MCF 10A (cell line): ENCODE data around the gene RASSF7. TPM values are rescaled to one million over a fixed set of nuclear protein-coding genes. Genes with fewer than 3 reads are reported as not detected.

ENCODE experiments used
- BruUV-seq: library from RNA; stranded (reverse); fragments of 400-500 nt; replicated peaks from 2 replicates; lab custom pipeline; 2021; lab: Mats Ljungman, UMichigan
- CTCF ChIA-PET: fragments of 300-600 bp; sonication (Branson Sonifier 250); formaldehyde crosslinking; extraction: SDS; loops from one replicate; lab custom pipeline; 2021; ENCODE audit warnings: antibody characterized with exemption, inconsistent platforms; lab: Yijun Ruan, JAX
- POLR2A ChIA-PET: fragments of 300-600, 350-650 bp; sonication (Branson Sonifier 250); formaldehyde crosslinking; extraction: SDS; loops from one replicate; lab custom pipeline; 2020; ENCODE audit warnings: antibody characterized with exemption, inconsistent platforms; lab: Yijun Ruan, JAX
- DNase-seq: peaks from one replicate; pipeline ENCODE4 v3.0.0-alpha.2; 2018; ENCODE audit not compliant: unreplicated experiment
- H3K27ac Mint-ChIP-seq: one replicate; pipeline ENCODE4 v1.8.0; 2022; ENCODE audit warnings: mild to moderate bottlenecking, low read depth, mixed read lengths; ENCODE audit not compliant: unreplicated experiment
- H3K27me3 Mint-ChIP-seq: one replicate; pipeline ENCODE4 v1.8.0; 2022; ENCODE audit warnings: mixed read lengths; ENCODE audit not compliant: insufficient read depth, unreplicated experiment
- H3K36me3 Mint-ChIP-seq: one replicate; pipeline ENCODE4 v1.8.0; 2022; ENCODE audit warnings: mild to moderate bottlenecking, moderate library complexity, mixed read lengths; ENCODE audit not compliant: insufficient read depth, unreplicated experiment
- H3K4me1 Mint-ChIP-seq: one replicate; pipeline ENCODE4 v1.8.0; 2022; ENCODE audit warnings: mixed read lengths; ENCODE audit not compliant: insufficient read depth, unreplicated experiment
- H3K4me3 Mint-ChIP-seq: one replicate; pipeline ENCODE4 v1.8.0; 2022; ENCODE audit warnings: mild to moderate bottlenecking, moderate library complexity, mixed read lengths; ENCODE audit not compliant: unreplicated experiment
- H3K9me3 Mint-ChIP-seq: one replicate; pipeline ENCODE4 v1.8.0; 2022; ENCODE audit warnings: mixed read lengths; ENCODE audit not compliant: unreplicated experiment
- CTCF ChIP-seq: fragments of 200-600 bp; IDR thresholded peaks from one replicate; pipeline ENCODE4 v1.8.0; 2022; ENCODE audit warnings: antibody characterized with exemption, mild to moderate bottlenecking; ENCODE audit not compliant: unreplicated experiment
- intact Hi-C: fragments of 100-400 bp; cut with micrococcal nuclease; formaldehyde crosslinking; loops from 2 replicates; pipeline ENCODE4 v1.14.1; 2022
- total RNA-seq: library from RNA; stranded (reverse); gene quantifications from 2 replicates; pipeline ENCODE4 v1.2.3, GENCODE V29; 2022

RASSF7 gene
- total RNA-seq, 1 experiment from 2014 or later, result 13.3 TPM

- Mint-ChIP-seq H3K9me3 (no peaks in the 10 kb centered on the region), H3K4me1 (no peaks in the 10 kb centered on the region), H3K36me3 (peaks cover 57% of the 10 kb centered on the region), H3K27ac (no peak overlapping the region), H3K27me3 (no peaks in the 10 kb centered on the region), H3K4me3 (no peak overlapping the region)
- CTCF ChIA-PET, result interaction anchor here (0.6 to 0.7 kb wide), 2 partner anchors 61 to 190 kb away, joined by 4 read pairs; no protein-coding TSS in a partner anchor
- no peak for DNase-seq
- TF ChIP-seq CTCF, result no peak
- BruUV-seq, result no TSS peak
- intact Hi-C loops, result no loop called here
- POLR2A ChIA-PET, result interaction anchor here (1.3 kb wide), 1 partner anchor 29 kb away, joined by 4 read pairs; no protein-coding TSS in a partner anchor
These were observed 47.3 kb downstream of the RASSF7 start for GRCh38 chr11:607971-608659.

- POLR2A ChIA-PET, result interaction anchor here (1.3 kb wide), 1 partner anchor 30 kb away, joined by 4 read pairs; no protein-coding TSS in a partner anchor
- no peaks in the 10 kb centered on the region for H3K27me3 Mint-ChIP-seq
These were observed 48.1 kb downstream of the RASSF7 start for GRCh38 chr11:608791-609251.

GRCh38 chr11:609341-609811 is 48.6 kb downstream of the RASSF7 start:
- BruUV-seq, result no TSS peak
- intact Hi-C loops, result no loop called here
- TF ChIP-seq CTCF, result no peak

More at GRCh38 chr11:608791-609251, 48.1 kb downstream of the RASSF7 start:
- Mint-ChIP-seq H3K4me3 (no peak overlapping the region), H3K9me3 (no peaks in the 10 kb centered on the region), H3K27ac (no peak overlapping the region), H3K36me3 (peaks cover 55% of the 10 kb centered on the region), H3K4me1 (no peaks in the 10 kb centered on the region)
- no peak for DNase-seq
- no peak for TF ChIP-seq CTCF
- CTCF ChIA-PET, result interaction anchor here (0.6 kb wide), 1 partner anchor 62 kb away, joined by 4 read pairs; no protein-coding TSS in a partner anchor
- intact Hi-C loops, result no loop called here
- BruUV-seq, result no TSS peak

GRCh38 chr11:610146-610801 is 49.5 kb downstream of the RASSF7 start:
- TF ChIP-seq CTCF, result no peak
- no TSS peak for BruUV-seq

More at GRCh38 chr11:609341-609811, 48.6 kb downstream of the RASSF7 start:
- Mint-ChIP-seq H3K27me3 (no peaks in the 10 kb centered on the region), H3K36me3 (peaks cover 55% of the 10 kb centered on the region), H3K4me3 (no peak overlapping the region), H3K9me3 (no peaks in the 10 kb centered on the region), H3K4me1 (peaks cover 4% of the 10 kb centered on the region), H3K27ac (no peak overlapping the region)
- ChIA-PET POLR2A (interaction anchor here (0.6 kb wide), 1 partner anchor 72 kb away, joined by 3 read pairs; no protein-coding TSS in a partner anchor), CTCF (no interaction called here)
- DNase-seq, result no peak

More at GRCh38 chr11:610146-610801, 49.5 kb downstream of the RASSF7 start:
- intact Hi-C loops, result loop anchor here (10.0 kb wide), 1 partner anchor 45 kb away; the partner anchor contains the start of genes LMNTD2 and RASSF7
- Mint-ChIP-seq H3K27me3 (no peaks in the 10 kb centered on the region), H3K27ac (no peak overlapping the region), H3K36me3 (peaks cover 57% of the 10 kb centered on the region), H3K9me3 (no peaks in the 10 kb centered on the region), H3K4me1 (peaks cover 6% of the 10 kb centered on the region), H3K4me3 (no peak overlapping the region)
- DNase-seq, result no peak
- ChIA-PET POLR2A (interaction anchor here (0.6 kb wide), 1 partner anchor 72 kb away, joined by 3 read pairs; no protein-coding TSS in a partner anchor), CTCF (no interaction called here)
